SK-N-MC (cell line): ENCODE data around the gene PRR23E.

Experiments
- EZH2 ChIP-seq: fragments of 200-600 bp; sonication (generic); IDR thresholded peaks from one replicate; pipeline ENCODE4 v1.6.1; 2017; ENCODE audit warnings: antibody characterized with exemption
- FOXP2 ChIP-seq: optimal IDR thresholded peaks from 2 replicates; pipeline ENCODE3; 2011; ENCODE audit warnings: mild to moderate bottlenecking, moderate library complexity; ENCODE audit not compliant: insufficient read depth; ENCODE audit errors: extremely low read length, control extremely low read depth
- POLR2AphosphoS5 ChIP-seq: IDR thresholded peaks from 2 replicates; pipeline ENCODE4 v1.6.1; 2012; ENCODE audit warnings: mild to moderate bottlenecking, low read depth, low read length, borderline replicate concordance

DNA sequence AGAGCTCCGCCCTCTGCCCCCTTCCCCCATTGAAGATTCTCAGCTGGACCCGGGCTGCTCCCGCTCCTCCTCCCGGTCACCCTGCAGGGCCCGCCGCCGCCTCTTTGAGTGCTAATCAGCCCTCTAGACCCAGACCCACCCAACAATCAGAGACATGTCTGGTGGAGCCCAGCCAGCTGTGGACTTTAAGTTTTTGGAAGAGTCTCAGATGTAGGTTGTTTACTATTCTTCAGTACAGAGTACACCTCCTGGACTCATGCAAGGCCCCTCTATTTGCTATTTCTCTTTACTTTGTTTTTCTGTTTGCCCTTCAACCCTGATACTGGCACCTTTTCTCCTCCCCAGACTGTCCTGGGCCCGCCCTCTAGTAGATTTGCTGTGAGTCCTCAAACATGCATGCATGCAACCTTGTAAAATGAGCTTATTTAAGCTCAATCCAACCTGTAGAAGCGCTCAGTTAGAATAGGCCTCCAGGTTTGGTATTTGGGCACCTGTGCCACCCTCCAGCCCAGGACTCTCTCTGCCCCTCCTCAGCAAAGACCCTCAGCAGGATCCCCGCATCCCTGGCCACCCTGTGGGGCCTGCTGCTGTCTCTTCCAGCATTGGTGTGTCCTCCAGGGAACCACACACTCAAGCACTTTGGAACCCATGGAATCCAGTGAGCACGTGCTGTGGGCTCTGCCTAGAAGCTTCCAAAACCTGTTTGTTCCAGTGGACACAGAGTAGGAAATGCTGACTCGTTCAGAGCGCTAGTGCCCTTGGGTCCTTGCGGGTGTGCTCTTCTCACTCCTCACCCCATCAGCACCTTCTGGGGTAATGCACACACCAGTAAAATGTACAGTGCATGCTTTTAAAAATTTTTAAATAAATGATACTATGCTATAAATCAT, 4.6 kb downstream of the PRR23E start:
- TF ChIP-seq EZH2 (no peak), POLR2AphosphoS5 (no peak), FOXP2 (no peak)
